IMR-90 (cell line): ENCODE measurements around the gene FBXL19. TPM values are rescaled to one million over a fixed set of nuclear protein-coding genes. Genes with fewer than 3 reads are reported as not detected.

ENCODE experiments used
- ATAC-seq: fragments of 200-7000 bp; cut with Tn5 transposase; 2 replicates; pipeline ENCODE4 v1.9.1; 2020; ENCODE audit warnings: low read depth, mild to moderate bottlenecking, moderate library complexity
- BruUV-seq: library from RNA; stranded (reverse); fragments of 400-500 nt; replicated peaks from 2 replicates; lab custom pipeline; 2021; lab: Mats Ljungman, UMichigan
- CTCF ChIA-PET: fragments of 300-600 bp; formaldehyde crosslinking; extraction: SDS; loops from one replicate; lab custom pipeline; 2021; ENCODE audit warnings: antibody characterized with exemption; lab: Yijun Ruan, JAX
- POLR2A ChIA-PET: fragments of 300-600 bp; sonication (Branson Sonifier 250); formaldehyde crosslinking; loops from one replicate; lab custom pipeline; 2022; ENCODE audit warnings: antibody characterized with exemption; ENCODE audit not compliant: unreplicated experiment; lab: Charles Lee
- DNase-seq: peaks from one replicate; pipeline ENCODE4 v3.0.0; 2013
- H2AFZ ChIP-seq: replicated peaks from 2 replicates; pipeline ENCODE3; 2013; ENCODE audit warnings: low read length, mild to moderate bottlenecking; ENCODE audit not compliant: poor library complexity
- H2AK5ac ChIP-seq: 2 replicates; pipeline ENCODE4 v1.6.1; 2013; ENCODE audit warnings: low read depth, low read length, inconsistent platforms
- H2AK9ac ChIP-seq: replicated peaks from 2 replicates; pipeline ENCODE3; 2013; ENCODE audit warnings: mild to moderate bottlenecking, low read depth, low read length, moderate library complexity; ENCODE audit not compliant: poor library complexity
- H2BK120ac ChIP-seq: 2 replicates; pipeline ENCODE4 v1.6.1; 2013; ENCODE audit warnings: low read depth, low read length, inconsistent platforms
- H2BK15ac ChIP-seq: 3 replicates; pipeline ENCODE4 v1.6.1; 2013; ENCODE audit warnings: low read depth, low read length, inconsistent platforms
- H2BK20ac ChIP-seq: 2 replicates; pipeline ENCODE4 v1.6.1; 2013; ENCODE audit warnings: low read depth, mild to moderate bottlenecking, inconsistent platforms, low read length, moderate library complexity
- H2BK5ac ChIP-seq: 2 replicates; pipeline ENCODE4 v1.6.1; 2013; ENCODE audit warnings: mild to moderate bottlenecking, low read depth, low read length, inconsistent platforms; ENCODE audit not compliant: poor library complexity, severe bottlenecking
- H3K14ac ChIP-seq: replicated peaks from 2 replicates; pipeline ENCODE4 v1.6.1; 2013; ENCODE audit warnings: low read depth, low read length, inconsistent platforms
- H3K18ac ChIP-seq: 2 replicates; pipeline ENCODE4 v1.6.1; 2013; ENCODE audit warnings: low read depth, low read length, control low read depth
- H3K23ac ChIP-seq: 2 replicates; pipeline ENCODE4 v1.6.1; 2013; ENCODE audit warnings: low read depth, low read length, inconsistent platforms
- H3K27ac ChIP-seq: 2 replicates; pipeline ENCODE4 v1.5.1; 2013; ENCODE audit warnings: mild to moderate bottlenecking, control low read depth, low read length; ENCODE audit not compliant: insufficient read depth
- H3K27me3 ChIP-seq: 2 replicates; pipeline ENCODE4 v1.6.1; 2013; ENCODE audit warnings: low read length; ENCODE audit not compliant: control insufficient read depth, insufficient read depth
- H3K36me3 ChIP-seq: 2 replicates; pipeline ENCODE4 v1.6.1; 2013; ENCODE audit warnings: low read length, mixed read lengths; ENCODE audit not compliant: control insufficient read depth, insufficient read depth
- H3K4ac ChIP-seq: 2 replicates; pipeline ENCODE4 v1.6.1; 2013; ENCODE audit warnings: low read depth, low read length, inconsistent platforms
- H3K4me1 ChIP-seq: 2 replicates; pipeline ENCODE4 v1.6.1; 2013; ENCODE audit warnings: low read length, mixed read lengths; ENCODE audit not compliant: control insufficient read depth, insufficient read depth
- H3K4me2 ChIP-seq: 2 replicates; pipeline ENCODE4 v1.6.1; 2013; ENCODE audit warnings: low read depth, mild to moderate bottlenecking, control low read depth, low read length, moderate library complexity
- H3K4me3 ChIP-seq: 2 replicates; pipeline ENCODE4 v1.5.1; 2013; ENCODE audit warnings: low read depth, mild to moderate bottlenecking, control low read depth, low read length, moderate library complexity; ENCODE audit not compliant: insufficient read depth
- H3K56ac ChIP-seq: 2 replicates; pipeline ENCODE4 v1.6.1; 2013; ENCODE audit warnings: low read length, inconsistent platforms; ENCODE audit not compliant: insufficient read depth; ENCODE audit errors: extremely low read depth
- H3K79me1 ChIP-seq, 2 experiments: 2 replicates each; pipeline ENCODE4 v1.6.1; 2013; ENCODE audit warnings: low read length in 2 of 2, inconsistent platforms in 1 of 2, low read depth in 1 of 2
- H3K9ac ChIP-seq: 2 replicates; pipeline ENCODE4 v1.6.1; 2013; ENCODE audit warnings: low read depth, low read length, control low read depth
- H3K9me1 ChIP-seq: 2 replicates; pipeline ENCODE4 v1.6.1; 2013; ENCODE audit warnings: low read length, inconsistent platforms; ENCODE audit not compliant: insufficient read depth
- H3K9me3 ChIP-seq: 2 replicates; pipeline ENCODE4 v1.6.1; 2013; ENCODE audit warnings: low read length; ENCODE audit not compliant: control insufficient read depth, insufficient read depth
- H4K20me1 ChIP-seq: 2 replicates; pipeline ENCODE4 v1.6.1; 2013; ENCODE audit warnings: low read length, inconsistent platforms; ENCODE audit not compliant: insufficient read depth
- H4K5ac ChIP-seq: 2 replicates; pipeline ENCODE4 v1.6.1; 2013; ENCODE audit warnings: mild to moderate bottlenecking, low read depth, low read length, control low read depth
- H4K8ac ChIP-seq, 2 experiments: 2 replicates each; pipeline ENCODE4 v1.6.1; 2013; ENCODE audit warnings: low read depth in 2 of 2, low read length in 2 of 2, control low read depth in 1 of 2, inconsistent platforms in 1 of 2
- H4K91ac ChIP-seq: 2 replicates; pipeline ENCODE4 v1.6.1; 2013; ENCODE audit warnings: low read depth, low read length, inconsistent platforms; ENCODE audit not compliant: insufficient read depth
- CEBPB ChIP-seq: IDR thresholded peaks from 2 replicates; pipeline ENCODE4 v1.6.1; 2012; ENCODE audit warnings: low read depth, low read length, improper control_type of control experiment
- CHD1 ChIP-seq: IDR thresholded peaks from 2 replicates; pipeline ENCODE4 v1.6.1; 2012; ENCODE audit warnings: low read depth, low read length, improper control_type of control experiment
- CTCF ChIP-seq: conservative IDR thresholded peaks from 2 replicates; pipeline ENCODE4 v1.5.1; 2012; ENCODE audit warnings: mild to moderate bottlenecking, low read depth, low read length, improper control_type of control experiment
- ELK1 ChIP-seq: fragments of 150-350 bp; IDR thresholded peaks from 2 replicates; pipeline ENCODE4 v1.6.1; 2016; ENCODE audit warnings: low read depth, mild to moderate bottlenecking, low read length, moderate library complexity, borderline replicate concordance
- MAZ ChIP-seq: IDR thresholded peaks from 2 replicates; pipeline ENCODE4 v1.6.1; 2012; ENCODE audit warnings: low read depth, mild to moderate bottlenecking, low read length, improper control_type of control experiment, moderate library complexity, borderline replicate concordance
- MXI1 ChIP-seq: IDR thresholded peaks from 2 replicates; pipeline ENCODE4 v1.6.1; 2012; ENCODE audit warnings: low read depth, mild to moderate bottlenecking, low read length, moderate library complexity, borderline replicate concordance
- NFE2L2 ChIP-seq: fragments of 150-350 bp; IDR thresholded peaks from 2 replicates; pipeline ENCODE4 v1.6.1; 2016; ENCODE audit warnings: low read depth, mild to moderate bottlenecking, low read length
- POLR2A ChIP-seq: IDR thresholded peaks from 2 replicates; pipeline ENCODE4 v1.6.1; 2012; ENCODE audit warnings: mild to moderate bottlenecking, low read depth, low read length
- RAD21 ChIP-seq: IDR thresholded peaks from 2 replicates; pipeline ENCODE4 v1.6.1; 2012; ENCODE audit warnings: low read length, improper control_type of control experiment
- RCOR1 ChIP-seq: IDR thresholded peaks from 2 replicates; pipeline ENCODE4 v1.6.1; 2012; ENCODE audit warnings: mild to moderate bottlenecking, low read length, improper control_type of control experiment; ENCODE audit not compliant: insufficient replicate concordance
- SMC3 ChIP-seq: fragments of 150-350 bp; IDR thresholded peaks from 2 replicates; pipeline ENCODE4 v1.6.1; 2016; ENCODE audit warnings: low read depth, mild to moderate bottlenecking, antibody characterized with exemption, low read length, moderate library complexity
- USF2 ChIP-seq: fragments of 150-350 bp; IDR thresholded peaks from 2 replicates; pipeline ENCODE4 v1.6.1; 2017; ENCODE audit warnings: mild to moderate bottlenecking, antibody characterized with exemption, low read length, low read depth
- WGBS, 2 experiments: methylation state at CpG; one replicate each; pipeline versions ENCODE4 v1.1.5 to v1.1.7; 2013; ENCODE audit warnings: missing lambda C conversion rate in 2 of 2; ENCODE audit not compliant: insufficient read length in 1 of 2; ENCODE audit errors: extremely low coverage in 2 of 2; 5-methylcytosine and 5-hydroxymethylcytosine counted together
- dilution Hi-C: fragments of 300-500 bp; cut with HindIII; formaldehyde crosslinking; loops from one replicate; pipeline ENCODE4 v1.14.3; 2018; ENCODE audit warnings: low sequenced_read_pairs; ENCODE audit not compliant: unreplicated experiment
- in situ Hi-C: fragments of 300-500 bp; cut with MboI; formaldehyde crosslinking; loops from 3 replicates; pipeline ENCODE4 v1.14.3; 2019; ENCODE audit warnings: low sequenced_read_pairs, inconsistent platforms, mixed read lengths
- intact Hi-C: fragments of 100-400 bp; cut with micrococcal nuclease; formaldehyde crosslinking; loops from 2 replicates; pipeline ENCODE4 v1.10.0; 2022
- polyA plus RNA-seq, 3 experiments: library from polyadenylated mRNA; depleted of rRNA; stranded (reverse); fragments of >200 nt; gene quantifications; 2 replicates each; pipeline ENCODE4 v1.2.3, GENCODE V29; 2012; ENCODE audit warnings: low replicate concordance in 1 of 3
- total RNA-seq: library from RNA; depleted of rRNA; stranded (reverse); fragments of >200 nt; gene quantifications from 2 replicates; pipeline ENCODE4 v1.2.3, GENCODE V29; 2012

The FBXL19 gene
- total and polyA plus RNA-seq, 2 of the 4 experiments (the other 2 are of a cell fraction), result 5.0 to 13.8 TPM

GRCh38 chr16:30893744-30894539, 29.4 kb upstream of the FBXL19 start, which contains the start of gene BCL7C:
BCL7C (minus strand) TSS chr16:30894077; CDS start chr16:30893944, 133 bp downstream.
- 0% methylated on average over 66 of the region's 97 CpGs; no CpG with 5 or more reads in 1 of the 2 experiments for WGBS, 2 experiments
- Histone ChIP-seq H3K4me1 (peaks cover 23% of the 10 kb centered on the region), H4K20me1 (0 out of 2 replicates have a peak, but pooled peaks cover 5% of the 10 kb centered on the region), H3K36me3 (peaks cover 16% of the 10 kb centered on the region), H3K4ac (peak within 1 kb of the TSS; percentile 99), H3K79me1 (peaks cover 12 to 58% of the 10 kb centered on the region in 2 experiments), H4K5ac (peak within 1 kb of the TSS; percentile 92), H3K27ac (peak within 1 kb of the TSS; percentile 90), H3K9me3 (no peaks in the 10 kb centered on the region), H3K56ac (peak within 1 kb of the TSS; percentile 89), H3K4me2 (peak within 1 kb of the TSS; percentile 94), H2BK15ac (peak within 1 kb of the TSS; percentile 98; the same call in 1 of the 3 replicates), H4K8ac (peak within 1 kb of the TSS; percentile 98), H2BK120ac (peak within 1 kb of the TSS; percentile 71), H3K9me1 (peaks cover 25% of the 10 kb centered on the region), H3K9ac (peak within 1 kb of the TSS; percentile 96), H3K23ac (peak within 1 kb of the TSS; percentile 99), H2AK5ac (peak within 1 kb of the TSS; percentile 100), H2AFZ (peak within 1 kb of the TSS; percentile 100), H3K18ac (peak within 1 kb of the TSS; percentile 87), H2BK5ac (peak within 1 kb of the TSS; percentile 100), H4K91ac (peak within 1 kb of the TSS; percentile 96), H3K4me3 (peak within 1 kb of the TSS; percentile 98), H2AK9ac (peak within 1 kb of the TSS; percentile 100), H3K27me3 (no peaks in the 10 kb centered on the region), H2BK20ac (peak within 1 kb of the TSS; percentile 35; the same call in 1 of the 2 replicates), H3K14ac (peak within 1 kb of the TSS; percentile 100)
- intact Hi-C loops, result loop anchor here (2.0 kb wide), 1 partner anchor 19 kb away; no protein-coding TSS in a partner anchor
- TF ChIP-seq CHD1, result no peak
- TF ChIP-seq ELK1, result no peak
- TF ChIP-seq CTCF, result peak; percentile 49
- peak; percentile 66 for TF ChIP-seq POLR2A
- no peak for TF ChIP-seq CEBPB
- peak; percentile 10 for TF ChIP-seq RCOR1
- no peak for TF ChIP-seq NFE2L2
- TF ChIP-seq MXI1, result peak; percentile 84
- TF ChIP-seq RAD21, result peak; percentile 25; the same call in 1 of the 2 replicates
- peak; percentile 38; the same call in 1 of the 2 replicates for TF ChIP-seq MAZ
- peak; percentile 80 for TF ChIP-seq USF2
- peak; percentile 21; the same call in 1 of the 2 replicates for TF ChIP-seq SMC3
- ATAC-seq (peak; percentile 74), DNase-seq (peak; percentile 80)
- POLR2A ChIA-PET, result no interaction called here
- CTCF ChIA-PET, result no interaction called here
- dilution Hi-C loops, result no loop called here
- BruUV-seq, result no TSS peak
- in situ Hi-C loops, result no loop called here
